Esophagus squamous epithelium (tissue), 4 donors: Measurements from ENCODE around the gene PEX14.

Experiments used
- CTCF ChIP-seq, 6 experiments: fragments of 450-650 bp in 4 of 6; fragments of 200-600 bp in 2 of 6; sonication (generic) in 2 of 6; IDR thresholded peaks; one replicate each; pipeline ENCODE4 v1.5.1; 2016 to 2019; ENCODE audit warnings: antibody characterized with exemption in 6 of 6, mild to moderate bottlenecking in 4 of 6, moderate library complexity in 4 of 6
- POLR2A ChIP-seq, 4 donors: fragments of 450-650 bp; IDR thresholded peaks; one replicate each; pipeline ENCODE4 v1.6.1; 2017; ENCODE audit warnings: antibody characterized with exemption in 4 of 4, mild to moderate bottlenecking in 4 of 4, moderate library complexity in 3 of 4

GRCh38 chr1:10664251-10664650 lies 189.5 kb downstream of the PEX14 start:
- TF ChIP-seq CTCF (IDR thresholded peaks at IDR 0.05) (no peak), POLR2A (IDR thresholded peaks at IDR 0.05) (no peak)
